Spleen (tissue), 11 donors: ENCODE results near the gene UBE2QL1. TPM values are rescaled to one million over a fixed set of nuclear protein-coding genes. Genes with fewer than 3 reads are reported as not detected.

Source experiments
- DNase-seq: peaks from one replicate; pipeline ENCODE4 v3.0.0-alpha.2; 2020
- H3K27ac ChIP-seq, 8 donors: fragments of 200-600 bp; sonication (generic) in 7 of 8; 1 replicate in 4 of 8; 2 replicates in 4 of 8; pipeline versions ENCODE4 v1.5.0 to v1.8.0; 2016 to 2021; ENCODE audit warnings: inconsistent platforms in 4 of 8, mild to moderate bottlenecking in 4 of 8, moderate library complexity in 1 of 8
- H3K27me3 ChIP-seq, 7 donors: fragments of 200-600 bp; sonication (generic) in 6 of 7; replicated peaks in 1 of 7; 1 replicate in 4 of 7; 2 replicates in 3 of 7; pipeline versions ENCODE4 v1.5.0 to v1.8.0; 2016 to 2021; ENCODE audit warnings: inconsistent platforms in 3 of 7, mild to moderate bottlenecking in 1 of 7
- H3K36me3 ChIP-seq, 6 donors: fragments of 200-600 bp; sonication (generic) in 5 of 6; 1 replicate in 4 of 6; 2 replicates in 2 of 6; pipeline versions ENCODE4 v1.5.0 to v1.8.0; 2016 to 2021; ENCODE audit warnings: inconsistent platforms in 2 of 6
- H3K4me1 ChIP-seq, 6 donors: fragments of 200-600 bp; sonication (generic) in 5 of 6; 1 replicate in 3 of 6; 2 replicates in 3 of 6; pipeline versions ENCODE4 v1.5.0 to v1.8.0; 2016 to 2021; ENCODE audit warnings: inconsistent platforms in 3 of 6
- H3K4me3 ChIP-seq, 8 donors: fragments of 200-600 bp; sonication (generic) in 7 of 8; 1 replicate in 4 of 8; 2 replicates in 4 of 8; pipeline versions ENCODE4 v1.5.0 to v1.8.0; 2016 to 2021; ENCODE audit warnings: inconsistent platforms in 4 of 8, mild to moderate bottlenecking in 4 of 8, moderate library complexity in 2 of 8
- H3K9me3 ChIP-seq, 8 donors: fragments of 200-600 bp; sonication (generic) in 7 of 8; 1 replicate in 4 of 8; 2 replicates in 4 of 8; pipeline versions ENCODE4 v1.5.0 to v1.8.0; 2016 to 2021; ENCODE audit warnings: inconsistent platforms in 4 of 8
- CTCF ChIP-seq, 11 experiments: fragments of 200-600 bp in 7 of 11; fragments of 450-650 bp in 4 of 11; sonication (generic) in 4 of 11; IDR thresholded peaks in 8 of 11; conservative IDR thresholded peaks in 3 of 11; 1 replicate in 7 of 11; 2 replicates in 4 of 11; pipeline versions ENCODE4 v1.4.0 to v1.8.0; 2016 to 2021; ENCODE audit warnings: antibody characterized with exemption in 11 of 11, inconsistent platforms in 4 of 11, mild to moderate bottlenecking in 1 of 11
- POLR2A ChIP-seq, 3 donors: fragments of 450-650 bp; IDR thresholded peaks; one replicate each; pipeline ENCODE4 v1.5.1; 2017; ENCODE audit warnings: antibody characterized with exemption in 3 of 3, mild to moderate bottlenecking in 1 of 3
- POLR2AphosphoS5 ChIP-seq, 3 donors: sonication (generic); formaldehyde crosslinking; IDR thresholded peaks; one replicate each; pipeline ENCODE4 v1.5.1; 2017; ENCODE audit warnings: antibody characterized with exemption in 3 of 3
- WGBS, 5 donors: extraction: QIAGEN DNeasy Blood & Tissue Kit in 3 of 5; methylation state at CpG; one replicate each; pipeline versions ENCODE4 v1.1.5 to v1.1.7; 2013 to 2018; 5-methylcytosine and 5-hydroxymethylcytosine counted together
- intact Hi-C: fragments of 100-400 bp; cut with DNase I; formaldehyde crosslinking; loops from one replicate; pipeline ENCODE4 v1.15.0; 2023; ENCODE audit warnings: low total_unique reads
- polyA plus RNA-seq, 3 donors: library from polyadenylated mRNA; stranded (reverse); fragments of 200-250 nt; gene quantifications; one replicate each; pipeline ENCODE4 v1.2.1, GENCODE V29; 2013
- total RNA-seq, 7 donors: library from RNA; depleted of rRNA in 3 of 7; stranded (reverse); fragments of >200 nt in 3 of 7; fragmentation: NEBNext Ultra II Directional in 4 of 7; extraction: Animal tissue kit (Norgen Biotek cat#: 25700) in 4 of 7; gene quantifications; one replicate each; pipeline versions ENCODE4 v1.1.0 to v1.2.1, GENCODE V29; 2016 to 2021
- donor health status: healthy with polysubstance abuse.
- donor health status: DM: no; HTN: no; CAD: no; lungs with moderate emphysema.
- donor health status: DM: no; HTN: no; CAD: no.
- donor health status: Bipolar disorder and iron deficiency.
- donor health status: healthy.
- donor health status: DM: no; HTN: no; CAD: no.
- donor health status: DM: yes; HTN: yes; CAD: no.

UBE2QL1 gene
- total and polyA plus RNA-seq, 10 donors = 0.03 to 0.77 (median 0.20) TPM; not detected in 1

DNA sequence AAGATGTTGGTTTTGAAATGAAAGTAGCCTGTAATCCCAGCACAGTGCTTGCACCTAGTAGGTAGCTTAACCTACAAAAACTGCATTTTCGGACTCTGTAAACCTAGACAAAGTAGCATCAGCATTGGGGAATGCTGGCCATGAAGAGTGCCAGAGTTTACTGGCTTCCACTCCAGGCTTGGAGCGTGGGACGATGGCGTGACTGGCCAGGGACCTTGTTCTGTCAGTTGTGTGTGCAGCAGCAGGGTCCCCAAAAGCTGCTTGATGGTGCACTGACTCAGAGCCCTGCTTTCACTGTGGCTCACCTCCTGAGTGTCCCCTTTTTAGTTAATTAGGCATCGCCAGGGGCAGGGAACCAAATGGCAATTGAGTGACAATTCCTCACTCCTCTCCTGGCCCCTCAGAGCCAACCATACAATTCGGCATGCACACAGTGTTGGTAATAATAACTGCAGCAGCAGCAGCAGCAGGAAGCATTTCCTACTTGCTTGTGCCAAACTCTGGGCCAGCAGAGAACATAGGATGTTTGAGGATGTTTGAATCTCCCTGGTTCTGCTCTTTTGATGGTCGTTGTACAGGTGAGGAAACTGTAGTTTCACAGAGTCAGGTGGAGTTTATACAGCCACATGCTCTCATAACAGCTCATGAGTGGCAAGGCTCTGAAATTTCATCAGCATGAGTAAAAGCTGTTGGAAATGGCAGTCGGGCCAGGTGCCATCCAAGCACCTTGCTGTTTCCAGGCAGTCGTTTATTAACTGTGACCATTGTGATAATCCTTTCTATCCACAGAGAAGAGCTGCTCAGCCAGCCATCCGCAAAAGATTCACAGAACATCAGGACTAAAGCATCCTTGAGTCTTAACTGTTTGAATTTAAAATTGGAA lies 4.2 kb downstream of the UBE2QL1 start:
- TF ChIP-seq POLR2A (IDR thresholded peaks at IDR 0.05) = no peak
- TF ChIP-seq POLR2AphosphoS5 (IDR thresholded peaks at IDR 0.05) = no peak
- no peak for TF ChIP-seq CTCF (IDR thresholded peaks at IDR 0.05 in 8 of 11, conservative IDR thresholded peaks at IDR 0.05 in 3 of 11)
- Histone ChIP-seq H3K4me1 (peaks cover 0 to 18% (median 9%) of the 10 kb centered on the region in 6 donors), H3K4me3 (no peak overlapping the region), H3K27me3 (peaks cover 8 to 100% (median 57%) of the 10 kb centered on the region in 7 donors), H3K36me3 (no peaks in the 10 kb centered on the region), H3K9me3 (no peaks in the 10 kb centered on the region), H3K27ac (no peak overlapping the region)
- no peak for DNase-seq
- 78 to 85% (median 81%) methylated on average over 10 of the region's 10 CpGs for WGBS, 5 donors
- intact Hi-C loops = no loop called here

- no peak for DNase-seq
- no peak for TF ChIP-seq CTCF (IDR thresholded peaks at IDR 0.05 in 8 of 11, conservative IDR thresholded peaks at IDR 0.05 in 3 of 11)
- no peak for TF ChIP-seq POLR2A (IDR thresholded peaks at IDR 0.05)
- TF ChIP-seq POLR2AphosphoS5 (IDR thresholded peaks at IDR 0.05) = no peak
- H3K27me3 ChIP-seq = peaks cover 8 to 90% (median 55%) of the 10 kb centered on the region in 7 donors
- no peaks in the 10 kb centered on the region for H3K36me3 ChIP-seq
- no peak overlapping the region for H3K4me3 ChIP-seq
- no peaks in the 10 kb centered on the region for H3K9me3 ChIP-seq
- H3K4me1 ChIP-seq = peaks cover 0 to 14% (median 5%) of the 10 kb centered on the region in 6 donors
- intact Hi-C loops = no loop called here
- 61 to 78% (median 68%) methylated on average over 2 of the region's 2 CpGs for WGBS, 5 donors
- H3K27ac ChIP-seq = no peak overlapping the region
Measured at GRCh38 chr5:6453937-6454560, 5.4 kb downstream of the UBE2QL1 start.

DNA sequence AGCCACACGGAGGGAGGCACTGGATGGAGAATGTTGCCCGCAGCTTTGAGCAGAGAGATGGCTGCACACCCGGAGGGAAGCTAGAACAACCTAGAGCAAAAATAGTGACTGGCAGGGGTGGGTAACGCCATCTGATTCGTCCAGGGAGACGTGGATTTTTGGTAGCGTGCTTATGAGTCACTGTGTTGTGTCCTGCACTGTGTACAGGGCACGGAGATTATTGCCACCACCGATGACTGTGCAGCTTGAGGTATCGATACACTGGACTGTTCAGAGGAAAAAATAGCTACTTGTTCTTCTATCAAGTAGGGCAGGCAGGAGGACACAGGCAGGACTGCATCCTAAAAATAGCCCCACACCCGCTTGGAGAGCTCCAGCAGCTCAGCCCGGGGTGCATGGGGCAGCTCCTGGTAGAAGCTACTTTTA lies 6.0 kb downstream of the UBE2QL1 start:
- no peak overlapping the region for H3K4me3 ChIP-seq
- H3K9me3 ChIP-seq = no peaks in the 10 kb centered on the region
- intact Hi-C loops = no loop called here
- peaks cover 8 to 84% (median 49%) of the 10 kb centered on the region in 7 donors for H3K27me3 ChIP-seq
- WGBS, 5 donors = 70 to 83% (median 76%) methylated on average over 12 of the region's 12 CpGs
- no peak for DNase-seq
- TF ChIP-seq POLR2AphosphoS5 (IDR thresholded peaks at IDR 0.05) = no peak
- TF ChIP-seq CTCF (IDR thresholded peaks at IDR 0.05 in 8 of 11, conservative IDR thresholded peaks at IDR 0.05 in 3 of 11) = no peak
- no peak for TF ChIP-seq POLR2A (IDR thresholded peaks at IDR 0.05)
- peaks cover 0 to 8% (median under 1%) of the 10 kb centered on the region in 6 donors for H3K4me1 ChIP-seq
- no peaks in the 10 kb centered on the region for H3K36me3 ChIP-seq
- no peak overlapping the region for H3K27ac ChIP-seq
